ENCODE results near the gene TNC.

TNC gene

GRCh38 chr9:115107701-115108100, 10.3 kb downstream of the TNC start:
- no peak for DNase-seq
- in situ Hi-C loops (cut with HindIII; ENCODE audit: low pct_ligation_motif_present, low pct_unique_long_range_greater_than_20kb, low sequenced_read_pairs) = no loop called here

- in situ Hi-C loops (cut with HindIII; ENCODE audit: low pct_ligation_motif_present, low pct_unique_long_range_greater_than_20kb, low sequenced_read_pairs) = no loop called here
- DNase-seq = no peak
These were observed 11.3 kb downstream of the TNC start for GRCh38 chr9:115106642-115107041.

GRCh38 chr9:115106001-115106400, 12.0 kb downstream of the TNC start:
- in situ Hi-C loops (cut with HindIII; ENCODE audit: low pct_ligation_motif_present, low pct_unique_long_range_greater_than_20kb, low sequenced_read_pairs) = no loop called here
- no peak for DNase-seq

- in situ Hi-C loops (cut with HindIII; ENCODE audit: low pct_ligation_motif_present, low pct_unique_long_range_greater_than_20kb, low sequenced_read_pairs) = no loop called here
These were observed 13.0 kb downstream of the TNC start for GRCh38 chr9:115104908-115105307.

GRCh38 chr9:115103746-115104477, 14.0 kb downstream of the TNC start:
- in situ Hi-C loops (cut with HindIII; ENCODE audit: low pct_ligation_motif_present, low pct_unique_long_range_greater_than_20kb, low sequenced_read_pairs) = no loop called here
- DNase-seq = no peak

More at GRCh38 chr9:115104908-115105307, 13.0 kb downstream of the TNC start:
- no peak for DNase-seq

GRCh38 chr9:115099901-115100300, 18.1 kb downstream of the TNC start:
- in situ Hi-C loops (cut with HindIII; ENCODE audit: low pct_ligation_motif_present, low pct_unique_long_range_greater_than_20kb, low sequenced_read_pairs) = no loop called here
- DNase-seq = no peak

- in situ Hi-C loops (cut with HindIII; ENCODE audit: low pct_ligation_motif_present, low pct_unique_long_range_greater_than_20kb, low sequenced_read_pairs) = no loop called here
- no peak for DNase-seq
These were observed 19.6 kb downstream of the TNC start for GRCh38 chr9:115098226-115098965.

GRCh38 chr9:115093520-115093919, 24.4 kb downstream of the TNC start:
- in situ Hi-C loops (cut with HindIII; ENCODE audit: low pct_ligation_motif_present, low pct_unique_long_range_greater_than_20kb, low sequenced_read_pairs) = no loop called here
- no peak for DNase-seq

- DNase-seq = no peak
- in situ Hi-C loops (cut with HindIII; ENCODE audit: low pct_ligation_motif_present, low pct_unique_long_range_greater_than_20kb, low sequenced_read_pairs) = no loop called here
These were observed 27.5 kb downstream of the TNC start for GRCh38 chr9:115090486-115090885.

- in situ Hi-C loops (cut with HindIII; ENCODE audit: low pct_ligation_motif_present, low pct_unique_long_range_greater_than_20kb, low sequenced_read_pairs) = no loop called here
- DNase-seq = no peak
These were observed 29.1 kb downstream of the TNC start for GRCh38 chr9:115088860-115089259.

- no peak for DNase-seq
- in situ Hi-C loops (cut with HindIII; ENCODE audit: low pct_ligation_motif_present, low pct_unique_long_range_greater_than_20kb, low sequenced_read_pairs) = no loop called here
These were observed 31.1 kb downstream of the TNC start for GRCh38 chr9:115086886-115087285.

GRCh38 chr9:115086461-115086860, 31.5 kb downstream of the TNC start:
- no peak for DNase-seq
- in situ Hi-C loops (cut with HindIII; ENCODE audit: low pct_ligation_motif_present, low pct_unique_long_range_greater_than_20kb, low sequenced_read_pairs) = no loop called here

GRCh38 chr9:115085773-115086377, 32.1 kb downstream of the TNC start:
- in situ Hi-C loops (cut with HindIII; ENCODE audit: low pct_ligation_motif_present, low pct_unique_long_range_greater_than_20kb, low sequenced_read_pairs) = no loop called here
- no peak for DNase-seq

GRCh38 chr9:115084709-115085108, 33.2 kb downstream of the TNC start:
- DNase-seq = no peak
- in situ Hi-C loops (cut with HindIII; ENCODE audit: low pct_ligation_motif_present, low pct_unique_long_range_greater_than_20kb, low sequenced_read_pairs) = no loop called here

GRCh38 chr9:115084157-115084556, 33.8 kb downstream of the TNC start:
- in situ Hi-C loops (cut with HindIII; ENCODE audit: low pct_ligation_motif_present, low pct_unique_long_range_greater_than_20kb, low sequenced_read_pairs) = no loop called here
- DNase-seq = no peak

GRCh38 chr9:115080242-115080641, 37.7 kb downstream of the TNC start:
- no peak for DNase-seq

GRCh38 chr9:115079156-115079555, 38.8 kb downstream of the TNC start:
- in situ Hi-C loops (cut with HindIII; ENCODE audit: low pct_ligation_motif_present, low pct_unique_long_range_greater_than_20kb, low sequenced_read_pairs) = no loop called here
- DNase-seq = no peak

More at GRCh38 chr9:115080242-115080641, 37.7 kb downstream of the TNC start:
- in situ Hi-C loops (cut with HindIII; ENCODE audit: low pct_ligation_motif_present, low pct_unique_long_range_greater_than_20kb, low sequenced_read_pairs) = no loop called here

- in situ Hi-C loops (cut with HindIII; ENCODE audit: low pct_ligation_motif_present, low pct_unique_long_range_greater_than_20kb, low sequenced_read_pairs) = no loop called here
- DNase-seq = no peak
These were observed 44.5 kb downstream of the TNC start for GRCh38 chr9:115073456-115073855.

GRCh38 chr9:115071176-115071575, 46.8 kb downstream of the TNC start:
- no peak for DNase-seq
- in situ Hi-C loops (cut with HindIII; ENCODE audit: low pct_ligation_motif_present, low pct_unique_long_range_greater_than_20kb, low sequenced_read_pairs) = no loop called here

- no peak for DNase-seq
- in situ Hi-C loops (cut with HindIII; ENCODE audit: low pct_ligation_motif_present, low pct_unique_long_range_greater_than_20kb, low sequenced_read_pairs) = no loop called here
These were observed 48.2 kb downstream of the TNC start for GRCh38 chr9:115069771-115070170.
